Inflammatory macrophage treated with lipopolysaccharide for 4 hours (primary cell): ENCODE data around the gene HNF4A.
A peak's percentile ranks its signal among the peaks of the same experiment; 100 is the strongest.
"Not testable (repeated sequence)": the region's sequence is repeated elsewhere in the genome, so short reads cannot be mapped to it uniquely, and the experiment has no call there.

Experiments used
- DNase-seq: peaks from one replicate; pipeline ENCODE4 v3.0.0-alpha.2; 2020

The HNF4A gene

DNA sequence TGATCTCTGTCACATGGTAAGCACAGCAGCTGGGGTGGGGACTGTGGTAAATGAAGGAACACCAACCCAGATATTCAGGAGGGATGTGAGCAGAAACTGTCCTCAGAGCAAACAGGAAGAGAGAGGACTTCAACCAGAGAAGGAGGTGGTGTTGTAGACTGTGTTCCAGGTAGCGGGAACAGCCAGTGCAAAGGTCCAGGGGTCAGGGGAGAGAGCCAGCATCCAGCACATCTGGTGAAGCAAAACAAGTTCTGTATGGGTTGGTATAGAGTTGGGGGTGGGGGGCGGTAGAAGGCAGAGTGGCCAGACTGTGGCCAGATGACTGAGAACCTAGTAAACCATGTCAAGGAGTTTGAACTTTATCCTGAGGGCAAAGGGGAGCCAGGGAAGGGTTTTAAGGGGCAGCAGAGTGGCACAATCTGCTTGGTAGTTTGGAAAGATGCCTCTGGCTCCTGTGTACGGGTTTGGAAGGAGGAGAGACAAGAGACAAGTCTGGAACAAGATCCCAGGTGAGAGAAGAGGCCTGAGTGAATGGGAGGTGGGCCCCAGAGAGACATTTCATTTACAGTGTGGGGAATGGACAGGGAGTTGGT, 92.4 kb downstream of the HNF4A start:
- no peak for DNase-seq

DNA sequence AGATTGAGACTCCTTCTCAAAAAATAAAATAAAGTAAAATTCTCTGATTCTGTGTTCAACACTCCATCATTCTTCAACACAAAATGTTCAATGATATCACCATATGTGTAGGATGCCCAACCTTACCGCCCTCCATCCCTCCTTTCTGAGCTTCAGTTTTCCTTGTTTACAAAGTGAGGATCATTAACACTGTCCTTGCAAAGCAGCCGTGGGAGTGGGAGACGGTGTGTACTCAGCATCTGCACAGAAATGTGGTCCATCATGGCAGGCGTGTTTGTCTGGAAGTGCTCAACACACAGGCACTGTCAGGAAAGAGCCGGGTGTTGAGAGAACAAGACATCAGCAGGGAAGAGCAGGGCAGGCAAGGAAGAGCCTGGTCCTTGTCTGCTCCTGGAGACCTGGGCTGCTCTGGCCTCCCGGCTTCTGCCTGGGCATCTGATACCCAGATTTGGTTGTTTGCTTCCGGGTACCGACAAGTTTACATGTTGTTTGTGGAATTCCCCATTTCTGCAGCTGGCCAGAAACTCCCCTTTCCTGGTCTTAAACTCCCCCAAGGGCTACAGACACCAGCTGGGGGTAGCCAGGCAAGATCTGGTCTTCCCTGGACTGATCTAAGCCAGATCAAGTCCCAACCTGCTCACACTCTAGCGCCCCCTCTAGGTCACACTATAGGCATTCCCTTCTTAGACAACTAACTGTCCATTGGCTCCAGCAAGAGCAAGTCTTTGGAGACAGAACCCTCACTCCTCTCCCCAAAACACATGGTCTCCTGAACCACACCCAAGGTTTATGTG, 93.5 kb downstream of the HNF4A start:
- DNase-seq, result peak; percentile 10

DNA sequence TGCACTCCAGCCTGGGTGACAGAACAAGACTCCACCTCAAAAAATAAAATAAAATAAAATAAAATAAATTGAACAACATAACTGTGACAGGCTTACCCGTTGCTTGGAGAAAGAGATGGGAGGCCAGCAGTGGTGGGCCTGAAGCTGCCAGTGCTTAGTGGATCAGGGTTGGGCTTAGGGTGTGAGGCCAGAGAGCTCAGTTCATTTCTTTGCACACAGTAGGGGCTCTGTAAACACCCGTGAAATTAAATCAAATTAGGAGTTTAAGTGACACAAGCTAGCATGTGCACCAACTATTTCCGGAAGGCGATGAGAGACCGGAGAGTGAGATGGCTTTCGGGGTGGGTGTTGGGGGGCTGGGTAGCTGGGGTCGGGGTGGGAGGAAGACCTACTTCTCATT, 94.4 kb downstream of the HNF4A start:
- DNase-seq, result no peak

DNA sequence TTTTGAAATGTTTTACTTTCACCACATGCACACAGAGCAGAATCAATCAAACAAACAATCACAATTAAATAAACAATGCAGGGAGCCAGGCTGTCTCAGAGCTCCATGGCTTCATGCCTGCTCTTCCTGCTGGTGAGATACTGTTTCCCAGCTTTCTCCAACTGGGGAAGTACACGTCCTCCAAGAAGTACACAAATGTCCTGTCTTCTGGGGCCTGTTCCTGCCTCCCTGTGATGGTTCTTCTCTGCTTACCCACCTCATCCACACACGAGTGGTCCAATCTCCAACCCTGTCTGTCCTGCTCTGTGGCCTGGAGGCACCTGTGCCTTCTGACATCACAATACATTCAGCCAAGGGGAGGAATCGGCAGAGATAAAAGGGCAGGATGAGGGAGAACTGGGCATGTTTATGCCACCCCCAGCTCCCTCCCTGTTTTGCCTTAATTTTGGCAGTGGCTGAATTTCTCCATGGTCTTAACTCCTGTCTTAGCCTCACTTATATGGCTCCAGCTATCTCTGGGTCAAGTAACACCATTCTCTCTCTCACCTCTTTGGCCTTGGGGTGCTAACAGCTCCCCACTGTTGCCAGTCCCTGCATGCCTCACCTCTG, 94.9 kb downstream of the HNF4A start:
- DNase-seq, result no peak

DNA sequence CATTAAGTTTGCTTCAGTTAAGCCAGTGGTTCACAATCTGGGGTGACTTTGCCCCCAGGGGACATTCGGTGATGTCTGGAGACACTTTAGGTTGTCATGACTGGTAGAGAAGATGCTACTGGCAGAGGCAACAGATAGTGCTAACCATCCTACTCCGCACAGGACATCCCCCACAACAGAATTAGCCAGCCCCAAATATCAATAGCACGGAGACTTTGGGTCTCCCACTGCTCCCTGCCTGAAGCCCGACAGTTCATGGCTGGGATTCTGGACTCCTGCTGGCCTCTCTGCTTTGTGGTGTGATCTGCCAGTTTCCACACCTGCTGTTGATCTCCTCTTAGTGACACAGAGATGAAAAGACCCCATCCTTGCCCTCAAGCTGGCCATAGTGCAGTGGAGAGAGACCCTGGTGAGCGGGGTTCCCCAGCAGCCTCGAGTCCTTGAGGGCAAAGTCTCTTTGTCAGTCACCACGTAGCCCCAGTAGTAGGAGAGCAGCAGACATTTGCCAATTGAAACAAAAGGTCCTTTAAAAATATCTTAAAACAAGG, 95.5 kb downstream of the HNF4A start:
- DNase-seq, result no peak

DNA sequence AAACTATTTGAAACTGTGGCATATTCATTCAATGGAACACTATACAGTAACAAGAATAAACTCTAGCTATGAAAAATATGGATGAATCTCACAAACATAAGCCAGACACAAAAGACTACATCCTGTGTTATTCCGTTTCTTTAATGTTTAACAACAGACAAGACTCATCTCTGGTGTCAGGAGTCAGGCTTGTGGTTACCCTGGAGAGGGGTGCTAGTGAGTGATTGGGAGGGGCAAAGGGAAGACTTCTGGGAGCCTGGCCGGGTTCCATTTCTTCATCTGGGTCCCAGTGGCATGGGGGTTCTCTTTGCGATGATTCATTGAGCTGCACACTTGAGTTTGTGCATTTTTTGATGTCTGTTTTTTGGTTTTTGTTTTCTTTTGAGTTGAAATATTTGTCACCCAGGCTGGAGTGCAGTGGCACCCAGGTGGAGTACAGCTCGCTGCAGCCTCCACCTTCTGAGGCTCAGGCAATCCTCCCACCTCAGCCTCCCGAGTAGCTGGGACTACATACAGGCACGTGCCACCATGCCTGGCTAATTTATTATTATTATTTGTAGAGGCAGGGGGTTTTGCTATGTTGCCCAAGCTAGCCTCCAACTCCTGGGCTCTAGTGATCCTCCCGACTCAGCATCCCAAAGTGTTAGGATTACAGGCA, 98.9 kb downstream of the HNF4A start:
- no peak for DNase-seq

DNA sequence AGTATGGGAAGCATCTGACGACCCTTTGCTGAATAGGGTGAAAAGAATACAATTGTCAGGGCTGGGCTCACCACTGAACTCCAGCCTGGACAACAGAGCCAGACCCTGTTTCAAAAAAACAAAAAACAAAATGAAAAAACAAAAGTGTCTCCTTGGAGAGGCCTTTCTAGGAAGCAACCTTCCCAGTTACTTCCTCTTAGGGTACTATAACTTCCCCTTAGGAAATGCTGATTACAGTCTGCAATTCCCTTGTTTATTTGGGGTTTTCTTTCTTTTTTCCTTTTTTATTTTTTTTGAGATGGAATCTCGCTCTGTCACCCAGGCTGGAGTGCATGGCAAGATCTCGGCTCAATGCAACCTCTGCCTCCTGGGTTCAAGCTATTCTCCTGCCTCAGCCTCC, 99.6 kb downstream of the HNF4A start:
- DNase-seq, result peak; percentile 27

DNA sequence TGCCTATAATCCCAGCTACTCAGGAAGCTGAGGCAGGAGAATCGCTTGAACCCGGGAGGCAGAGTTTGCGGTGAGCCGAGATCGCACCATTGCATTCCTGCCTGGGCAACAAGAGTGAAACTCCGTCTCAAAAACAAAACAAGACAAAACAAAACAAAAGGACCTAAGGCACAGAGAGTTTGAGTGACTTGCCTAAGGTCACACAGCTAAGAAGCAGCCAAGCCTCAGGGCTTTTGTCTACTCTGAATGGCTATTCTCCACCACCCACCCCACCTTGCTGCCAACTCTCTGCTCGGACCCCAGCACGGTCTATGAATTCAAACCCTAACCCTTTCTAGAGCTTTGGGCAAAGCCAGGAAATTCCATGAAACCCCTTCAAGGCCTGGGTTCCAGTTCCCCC, 101.1 kb downstream of the HNF4A start:
- DNase-seq, result no peak

DNA sequence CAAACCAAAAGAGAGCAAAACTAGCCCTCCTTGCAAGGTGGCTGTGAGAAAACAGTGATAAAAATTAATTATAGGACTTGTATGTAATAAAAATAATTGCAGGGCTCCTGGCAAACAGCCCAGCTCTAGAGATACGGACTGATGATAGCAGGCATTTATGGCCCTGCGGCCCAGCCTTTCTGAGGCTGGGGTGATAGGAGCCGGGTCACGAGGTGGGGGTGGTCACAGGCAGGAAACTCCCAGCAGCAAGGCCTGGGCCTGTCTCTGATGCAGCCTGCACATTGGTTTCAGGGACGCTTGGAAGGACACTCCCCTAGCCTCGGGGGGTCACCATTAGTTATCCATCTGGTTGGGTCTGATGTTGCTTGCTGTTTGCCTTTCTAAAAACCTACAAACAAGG, 101.5 kb downstream of the HNF4A start:
- DNase-seq, result no peak

DNA sequence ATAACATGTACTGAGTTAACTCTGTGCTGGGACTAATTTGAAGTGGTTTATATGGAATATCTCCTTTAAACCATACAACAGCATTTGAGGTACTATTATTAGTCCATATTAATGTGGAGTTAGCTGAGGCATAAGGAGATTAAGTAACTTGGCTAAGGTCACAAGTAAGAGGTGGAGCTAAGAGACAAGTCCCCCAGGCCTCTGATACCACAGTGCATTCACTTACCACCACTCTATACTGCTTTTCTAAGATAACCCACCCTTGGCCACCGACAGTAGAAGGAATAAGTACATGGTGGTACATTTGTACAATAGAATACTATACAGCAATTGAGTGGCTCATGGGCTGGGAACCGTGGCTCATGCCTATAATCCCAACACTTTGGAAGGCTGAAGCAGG, 103.8 kb downstream of the HNF4A start:
- no peak for DNase-seq

DNA sequence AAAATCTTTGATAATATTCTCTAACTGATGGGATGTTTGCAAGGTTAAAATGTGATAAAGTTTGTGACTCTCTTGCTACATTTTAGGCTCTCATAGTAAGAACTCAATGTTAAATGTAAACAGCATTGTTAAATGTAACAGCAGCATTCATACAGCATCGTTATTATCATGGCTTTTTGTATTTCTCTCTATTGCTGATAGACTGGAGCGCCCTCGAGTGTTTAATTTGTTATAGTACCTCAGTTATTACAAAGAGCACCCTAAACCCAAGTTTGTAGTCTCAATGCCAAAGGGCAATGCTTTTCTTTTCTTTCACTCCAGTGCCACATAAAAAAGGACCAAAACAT, 105.3 kb downstream of the HNF4A start:
- peak; percentile 40 for DNase-seq

DNA sequence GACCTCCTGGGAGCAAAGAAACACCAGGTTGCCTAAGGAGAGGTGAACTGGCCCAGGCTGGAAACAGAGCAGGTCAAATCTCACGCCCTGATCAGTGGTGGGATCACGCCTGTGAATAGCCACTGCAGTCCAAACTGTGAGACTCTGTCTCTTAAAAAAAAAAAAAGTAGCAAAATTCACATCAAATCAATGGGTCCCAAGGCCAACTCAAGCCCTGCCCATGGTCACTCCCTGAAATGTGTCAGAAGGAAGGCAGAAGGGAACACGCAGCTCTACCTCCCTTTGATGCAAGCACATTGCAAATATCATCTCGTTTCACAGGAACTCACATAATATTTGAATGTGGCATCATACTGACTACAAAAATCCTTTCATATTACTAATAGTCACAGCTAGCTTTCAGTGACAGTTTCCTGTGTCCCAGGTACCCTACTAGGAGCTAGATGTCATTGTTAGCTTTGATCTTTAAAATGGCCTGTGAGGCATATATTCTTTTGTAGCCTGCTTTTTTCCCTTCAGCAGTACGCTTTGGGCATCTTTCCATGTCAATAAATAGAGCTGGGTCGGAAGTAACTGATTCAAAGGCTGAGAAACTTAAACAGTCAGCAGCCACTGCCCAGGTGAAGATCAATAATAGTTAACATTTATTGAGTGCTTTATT, 105.8 kb downstream of the HNF4A start:
- no peak for DNase-seq

DNA sequence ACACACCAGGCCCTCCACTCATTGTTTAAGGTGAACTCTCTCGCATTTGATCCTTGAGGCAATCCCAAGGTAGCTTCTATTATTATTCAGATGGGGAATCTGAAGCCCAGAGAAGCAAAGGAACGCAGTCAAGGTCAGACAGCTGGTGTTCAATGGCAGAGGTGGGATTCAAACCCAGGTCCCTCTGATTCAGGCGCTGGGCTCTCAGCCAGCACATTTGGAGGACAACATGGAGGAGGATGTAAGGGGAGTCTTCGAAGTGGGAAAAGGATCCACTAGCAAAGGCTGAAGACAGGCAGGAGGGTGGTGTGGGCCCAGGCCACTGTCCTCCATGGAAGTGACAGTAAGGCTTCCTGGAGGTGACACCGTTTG, 106.3 kb downstream of the HNF4A start:
- DNase-seq, result no peak

DNA sequence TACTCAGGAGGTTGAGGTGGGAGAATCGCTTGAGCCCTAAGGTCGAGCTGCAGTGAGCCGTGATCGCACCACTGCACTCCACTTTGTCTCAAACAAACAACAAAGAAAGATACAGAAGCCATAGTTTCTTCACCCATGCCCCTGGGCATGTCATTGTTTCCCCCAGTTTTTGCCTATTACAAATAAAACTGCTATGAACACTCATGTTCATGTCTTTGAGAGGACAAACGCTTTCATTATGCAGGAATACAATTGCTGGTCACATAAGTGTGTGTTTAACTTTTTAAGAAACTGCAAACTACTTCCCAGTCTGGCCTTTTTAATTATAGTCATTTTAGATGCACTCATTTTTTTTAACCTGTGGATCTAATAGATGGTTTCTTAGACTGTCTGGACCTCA, 108.0 kb downstream of the HNF4A start:
- no peak for DNase-seq

DNA sequence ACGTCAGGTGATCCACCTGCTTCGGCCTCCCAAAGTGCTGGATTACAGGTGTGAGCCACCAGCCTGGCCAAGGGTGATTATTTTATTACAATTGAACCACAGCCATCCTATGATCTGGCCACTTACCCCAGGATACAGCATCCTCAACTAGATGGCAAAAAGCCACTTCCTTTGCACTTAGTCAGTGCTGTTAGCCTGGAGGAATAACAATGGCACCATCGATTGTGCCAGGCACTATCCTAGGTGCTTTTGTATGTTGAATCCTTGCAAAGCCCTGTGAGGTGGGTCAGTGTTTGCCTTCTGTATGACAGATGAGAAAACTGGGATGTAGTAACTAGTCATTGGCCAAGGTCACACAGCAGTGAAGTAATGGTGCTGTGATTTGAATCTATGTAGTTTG, 109.0 kb downstream of the HNF4A start:
- DNase-seq, result no peak

DNA sequence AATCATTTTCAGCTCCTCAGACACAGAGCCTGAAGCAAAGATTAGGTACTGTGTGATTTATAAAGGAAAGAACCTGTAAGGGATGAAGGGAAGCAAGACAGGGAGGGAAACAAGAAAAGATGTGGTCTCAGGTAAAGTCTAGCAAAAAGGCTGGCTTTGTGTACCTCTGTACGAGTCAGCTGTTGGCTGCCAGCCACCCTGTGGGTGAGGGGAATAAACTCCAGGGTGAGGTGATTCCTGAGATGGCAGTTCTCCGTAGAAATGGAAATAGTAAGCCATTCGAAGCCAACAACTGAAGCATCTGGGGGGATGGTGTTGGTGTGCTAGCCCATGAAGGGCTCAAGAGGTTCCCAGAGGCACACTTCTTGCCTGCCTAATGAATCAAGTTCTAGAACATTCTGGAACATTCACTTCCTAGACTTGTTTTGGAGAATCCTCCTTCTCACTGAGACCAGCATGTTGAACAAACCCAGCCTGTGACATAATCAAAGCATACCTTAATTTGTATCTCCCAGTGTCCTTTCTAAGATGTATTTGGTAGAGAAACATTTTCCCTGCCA, 109.6 kb downstream of the HNF4A start:
- no peak for DNase-seq

DNA sequence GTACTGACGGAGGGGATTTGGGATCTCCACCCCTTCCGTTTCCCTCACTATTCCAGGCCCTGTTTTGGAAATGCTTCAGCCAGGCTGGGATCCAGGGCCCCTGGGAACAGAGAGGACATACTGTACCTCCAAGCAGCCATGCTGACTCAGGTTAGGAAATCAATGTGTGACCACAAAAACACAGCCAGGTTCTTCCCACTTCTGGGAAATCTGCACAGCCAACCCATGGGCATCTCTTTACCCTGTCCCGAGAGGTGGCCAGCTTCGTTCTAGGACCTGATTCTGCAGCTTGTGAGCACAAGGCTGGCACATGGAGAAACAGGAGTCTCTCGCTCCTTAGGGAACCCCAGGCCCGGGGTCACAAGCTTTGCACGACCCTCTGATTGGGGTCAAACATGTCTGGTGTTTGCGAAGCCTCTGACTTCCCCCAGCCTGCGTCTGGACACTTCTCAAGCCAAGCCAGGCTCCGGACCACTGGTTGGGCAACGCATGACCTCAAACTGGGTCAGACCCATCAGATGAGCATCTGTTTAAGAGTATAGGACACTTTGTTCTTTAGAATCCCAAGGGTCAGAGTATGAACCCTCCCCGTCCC, 111.9 kb downstream of the HNF4A start:
- no peak for DNase-seq

DNA sequence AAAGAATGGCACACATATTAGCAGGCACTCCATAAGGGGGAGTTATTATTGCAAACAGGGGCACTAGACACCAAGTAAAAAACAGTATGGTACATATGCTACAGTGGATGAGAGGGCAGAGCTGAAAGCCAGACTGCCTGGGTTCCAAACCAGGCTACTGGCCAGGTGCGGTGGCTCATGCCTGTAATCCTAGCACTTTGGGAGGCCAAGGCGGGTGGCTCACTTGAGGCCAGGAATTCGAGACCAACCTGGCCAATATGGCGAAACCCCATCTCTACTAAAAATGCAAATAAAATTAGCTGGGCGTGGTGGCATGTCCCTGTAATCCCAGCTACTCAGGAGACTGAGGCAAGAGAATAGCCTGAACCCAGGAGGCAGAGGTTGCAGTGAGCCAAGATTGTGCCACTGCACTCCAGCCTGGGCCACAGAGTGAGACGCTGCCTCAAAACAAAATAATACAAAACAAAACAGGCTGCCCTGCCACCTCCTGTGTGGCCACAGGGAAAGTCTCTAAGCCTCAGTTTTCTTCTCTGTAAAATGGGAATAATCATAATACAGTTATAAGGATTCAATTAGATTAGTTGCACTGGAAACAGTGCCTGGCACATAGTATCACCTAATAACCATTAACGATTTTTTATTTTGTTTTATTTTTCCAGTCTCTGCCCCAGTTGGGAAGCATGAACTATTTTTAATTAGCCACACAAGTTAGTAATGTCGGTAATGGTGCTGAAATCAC, 112.7 kb downstream of the HNF4A start:
- DNase-seq, result no peak

DNA sequence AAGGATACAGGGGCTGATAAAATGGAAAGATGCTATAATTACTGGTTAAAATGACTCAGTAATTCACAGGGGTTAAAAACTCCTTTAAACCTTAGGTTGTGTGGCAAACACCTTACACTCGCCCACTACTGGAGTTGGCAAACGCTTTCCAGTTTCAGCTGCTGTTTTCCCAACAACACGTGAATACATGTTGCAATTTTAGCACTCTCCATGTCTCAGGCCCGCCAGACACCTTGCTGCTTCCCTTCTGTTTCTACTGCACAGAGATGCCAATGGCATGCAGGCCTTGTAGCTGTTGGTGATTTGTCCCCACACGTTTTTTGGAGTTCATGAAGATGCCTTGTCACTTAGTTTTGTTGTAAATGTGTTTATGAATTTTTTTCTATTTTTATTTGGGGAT, 114.8 kb downstream of the HNF4A start:
- no peak for DNase-seq

DNA sequence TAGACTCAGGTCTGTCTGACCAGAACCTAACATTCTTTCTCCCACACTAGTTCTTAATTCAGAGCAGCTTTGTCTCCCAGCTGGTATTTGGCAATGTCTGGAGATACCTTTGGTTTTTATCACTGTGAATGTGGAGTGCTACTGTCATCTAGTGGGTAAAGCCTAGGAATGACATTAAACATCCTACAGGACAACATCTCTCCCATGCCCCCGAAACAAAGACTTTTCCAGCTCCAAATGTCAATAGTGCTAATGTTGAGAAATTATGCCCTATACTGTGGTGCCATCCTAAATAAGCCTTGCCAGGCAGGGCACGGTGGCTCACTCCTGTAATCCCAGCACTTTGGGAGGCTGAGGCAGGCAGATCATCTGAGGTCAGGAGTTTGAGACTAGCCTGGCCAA, 116.0 kb downstream of the HNF4A start:
- DNase-seq, result no peak

DNA sequence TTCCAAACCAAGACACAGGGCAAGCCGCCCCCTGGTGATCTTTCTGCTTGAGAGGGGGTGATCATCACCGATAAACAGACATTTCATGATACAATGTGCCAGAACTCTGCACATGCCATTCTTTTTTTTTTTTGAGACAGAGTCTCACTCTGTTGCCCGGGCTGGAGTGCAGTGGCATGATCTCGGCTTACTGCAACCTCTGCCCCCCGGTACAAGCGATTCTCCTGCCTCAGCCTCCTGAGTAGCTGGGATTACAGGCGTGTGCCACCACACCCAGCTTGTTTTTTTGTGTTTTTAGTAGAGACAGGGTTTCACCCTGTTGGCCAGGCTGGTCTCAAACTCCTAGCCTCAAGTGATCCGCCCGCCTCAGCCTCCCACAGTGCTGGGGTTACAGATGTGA, 116.8 kb downstream of the HNF4A start:
- not testable (repeated sequence) for DNase-seq

DNA sequence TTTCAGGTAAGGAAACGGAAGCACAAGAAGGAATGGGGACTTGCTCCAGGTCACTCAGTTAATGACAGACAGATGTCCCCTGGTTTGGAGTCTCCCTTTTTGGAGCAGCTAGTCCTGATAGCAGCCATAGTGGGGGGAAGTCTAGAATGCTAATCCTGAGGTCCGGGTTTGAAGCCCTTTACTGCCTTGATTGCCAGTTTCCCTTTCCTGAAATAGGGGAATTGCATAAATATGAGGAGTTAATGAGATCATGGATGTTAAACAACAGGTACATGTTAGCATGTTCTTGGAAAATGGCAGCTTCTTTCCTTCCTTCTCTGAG, 119.8 kb downstream of the HNF4A start:
- no peak for DNase-seq
